Activated CD4-positive, alpha-beta memory T cell treated with anti-CD3 and anti-CD28 coated beads for 36 hours (primary cell): Measurements from ENCODE around the gene STXBP1. TPM values are rescaled to one million over a fixed set of nuclear protein-coding genes. Genes with fewer than 3 reads are reported as not detected.
A peak's percentile ranks its signal among the peaks of the same experiment; 100 is the strongest.
"Not testable (repeated sequence)": the region's sequence is repeated elsewhere in the genome, so short reads cannot be mapped to it uniquely, and the experiment has no call there.

Experiments
- CTCF ChIA-PET: fragments of 350-600 bp; sonication (Branson Sonifier 250); formaldehyde crosslinking; loops from one replicate; lab custom pipeline; 2021; ENCODE audit warnings: antibody characterized with exemption, inconsistent platforms; lab: Charles Lee
- POLR2A ChIA-PET: fragments of 350-600 bp; sonication (Branson Sonifier 250); formaldehyde crosslinking; loops from one replicate; lab custom pipeline; 2021; ENCODE audit warnings: antibody characterized with exemption; lab: Charles Lee
- DNase-seq: peaks from one replicate; pipeline ENCODE4 v3.0.0-alpha.2; 2020
- H3K27ac Mint-ChIP-seq: one replicate; pipeline ENCODE4 v1.8.0; 2021; ENCODE audit warnings: mixed read lengths
- H3K27me3 Mint-ChIP-seq: one replicate; pipeline ENCODE4 v1.8.0; 2021; ENCODE audit warnings: mixed read lengths
- H3K36me3 Mint-ChIP-seq: one replicate; pipeline ENCODE4 v1.8.0; 2021; ENCODE audit warnings: mixed read lengths
- H3K4me1 Mint-ChIP-seq: one replicate; pipeline ENCODE4 v1.8.0; 2021; ENCODE audit warnings: low read depth, mixed read lengths
- H3K4me3 Mint-ChIP-seq: one replicate; pipeline ENCODE4 v1.8.0; 2021; ENCODE audit warnings: mild to moderate bottlenecking, mixed read lengths
- H3K9me3 Mint-ChIP-seq: one replicate; pipeline ENCODE4 v1.8.0; 2021; ENCODE audit warnings: mixed read lengths
- intact Hi-C: fragments of 100-400 bp; cut with micrococcal nuclease; formaldehyde crosslinking; loops from one replicate; pipeline ENCODE4 v1.15.1; 2023
- total RNA-seq, 2 experiments: library from RNA; stranded (reverse); gene quantifications; one replicate each; pipeline ENCODE4 v1.2.3, GENCODE V29; 2021

The STXBP1 gene
- total RNA-seq, 2 experiments from 2014 or later, result 27.3 to 27.8 TPM

DNA sequence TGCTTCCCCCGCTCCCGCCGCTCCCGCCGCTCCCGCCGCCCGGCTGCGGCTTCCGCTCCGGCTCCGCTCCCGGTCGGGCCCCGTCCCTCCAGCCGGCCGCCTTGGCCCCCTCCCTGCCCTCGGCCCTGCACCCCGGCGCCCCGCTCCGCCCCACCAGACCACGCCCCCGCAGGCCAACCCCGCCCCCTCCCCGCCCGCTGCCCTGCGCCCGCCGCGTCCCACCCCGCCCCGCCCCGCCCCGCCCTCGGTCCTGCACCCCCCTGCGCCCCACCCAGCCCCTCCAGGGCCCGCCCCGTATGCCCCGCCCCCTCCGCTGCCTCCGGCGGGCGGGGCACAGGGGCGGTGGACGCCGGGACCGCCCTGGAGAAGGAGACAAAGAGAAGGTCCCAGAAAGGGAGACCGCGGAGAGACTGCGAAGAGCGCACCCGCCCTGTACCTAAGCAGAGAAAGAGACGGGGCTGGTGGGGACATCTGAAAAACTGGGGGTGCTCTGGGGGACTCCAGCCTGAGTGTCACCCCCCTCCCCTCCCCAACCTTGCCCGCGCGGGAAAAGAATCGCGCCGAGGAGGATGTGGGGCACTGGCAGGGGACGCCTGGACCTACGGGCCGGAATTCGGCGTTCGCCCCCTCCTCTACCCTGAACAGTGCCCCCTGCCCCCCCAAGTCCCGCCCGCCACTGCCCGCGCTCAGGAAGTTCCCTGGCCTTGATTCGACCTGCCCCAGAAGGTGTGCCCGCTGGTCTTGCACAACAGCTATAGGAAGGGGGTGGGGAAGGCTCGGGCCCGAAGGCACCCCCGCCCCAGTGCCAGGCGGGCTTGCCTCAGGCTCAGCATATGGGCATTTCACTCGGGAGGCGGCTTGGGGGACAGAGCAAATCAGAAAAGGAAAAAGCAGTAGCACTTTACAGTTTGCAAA is 42.8 kb upstream of the STXBP1 start:
- peak; percentile 85 for DNase-seq
- ChIA-PET POLR2A (interaction anchor here (1.2 to 1.8 kb wide), 5 partner anchors 10 to 118 kb away, joined by 4 to 6 read pairs (median 4); partner anchors contain the start of genes LRSAM1 and RPL12), CTCF (interaction anchor here (0.6 to 1.7 kb wide), 4 partner anchors 10 to 166 kb away, joined by 3 to 10 read pairs (median 4); partner anchors contain the start of gene TOR2A)
- H3K4me3 Mint-ChIP-seq, result peak overlapping the region; percentile 81
- H3K27ac Mint-ChIP-seq, result peak overlapping the region; percentile 84
- H3K4me1 Mint-ChIP-seq, result peaks cover 35% of the 10 kb centered on the region
- intact Hi-C loops, result no loop called here
- H3K27me3 Mint-ChIP-seq, result no peaks in the 10 kb centered on the region
- no peaks in the 10 kb centered on the region for H3K36me3 Mint-ChIP-seq
- no peaks in the 10 kb centered on the region for H3K9me3 Mint-ChIP-seq

DNA sequence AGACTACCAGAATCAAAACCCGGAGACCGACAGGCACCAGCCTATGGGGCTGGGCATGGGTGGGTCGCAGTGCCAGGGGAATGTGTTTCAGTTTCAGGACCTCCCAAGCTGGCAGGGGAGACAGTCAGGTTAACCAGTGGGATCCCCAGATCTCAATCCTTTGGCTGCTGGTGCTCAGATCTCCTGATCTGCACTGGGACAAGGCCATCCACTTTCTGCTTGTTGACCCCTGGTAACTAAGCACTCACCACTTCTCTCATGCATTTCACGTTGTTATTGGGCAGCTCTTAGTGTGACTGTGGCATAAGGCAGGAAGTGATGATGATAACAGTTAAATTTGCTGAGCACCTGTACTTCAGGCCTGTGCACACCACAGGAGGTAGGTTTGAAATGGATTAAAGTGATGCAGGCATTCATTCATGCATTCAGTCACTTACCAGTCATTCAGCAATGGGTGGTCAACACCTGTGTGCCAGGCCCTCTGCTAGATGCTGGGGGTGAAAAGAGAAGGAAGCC is 42.1 kb upstream of the STXBP1 start:
- peak overlapping the region; percentile 81 for H3K4me3 Mint-ChIP-seq
- H3K36me3 Mint-ChIP-seq, result no peaks in the 10 kb centered on the region
- DNase-seq, result peak; percentile 51
- H3K27ac Mint-ChIP-seq, result peak overlapping the region; percentile 84
- no peaks in the 10 kb centered on the region for H3K27me3 Mint-ChIP-seq
- ChIA-PET CTCF (interaction anchor here (0.9 to 1.7 kb wide), 3 partner anchors 9 to 165 kb away, joined by 3 to 10 read pairs (median 4); partner anchors contain the start of gene TOR2A), POLR2A (interaction anchor here (0.6 to 1.8 kb wide), 5 partner anchors 9 to 119 kb away, joined by 3 to 6 read pairs (median 4); partner anchors contain the start of genes LRSAM1 and RPL12)
- intact Hi-C loops, result loop anchor here (1.0 to 10.0 kb wide), 3 partner anchors 9 to 355 kb away; no protein-coding TSS in a partner anchor
- no peaks in the 10 kb centered on the region for H3K9me3 Mint-ChIP-seq
- peaks cover 43% of the 10 kb centered on the region for H3K4me1 Mint-ChIP-seq

DNA sequence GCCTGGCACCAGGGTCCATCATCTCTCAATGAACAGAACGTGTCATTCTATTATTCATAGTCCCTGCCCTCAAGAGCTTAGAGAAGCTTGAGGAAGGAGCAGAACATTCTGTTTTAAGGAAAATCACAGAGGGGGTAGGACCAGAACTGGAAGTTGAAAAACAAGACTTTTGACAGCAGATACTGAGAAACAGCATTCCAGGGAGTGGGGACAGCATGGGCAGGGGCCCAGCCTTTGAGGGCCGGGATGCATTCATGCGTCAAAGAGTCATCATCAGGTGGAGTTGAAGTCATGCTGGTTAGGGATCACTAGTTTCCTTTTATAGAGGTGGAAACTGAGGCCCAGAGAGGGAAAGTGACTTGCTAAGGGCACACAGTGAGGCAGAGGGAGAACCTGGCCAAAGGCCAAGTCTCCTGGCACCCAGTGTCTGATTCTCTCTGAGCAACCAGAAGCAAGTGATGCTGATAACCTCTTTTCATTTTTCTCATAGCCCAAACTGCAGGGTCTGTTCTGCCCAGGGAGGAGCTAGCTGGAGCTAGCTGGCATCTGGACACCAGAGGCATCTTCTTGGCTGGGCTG is 41.5 kb upstream of the STXBP1 start:
- Mint-ChIP-seq H3K36me3 (no peaks in the 10 kb centered on the region), H3K9me3 (no peaks in the 10 kb centered on the region), H3K4me3 (peak overlapping the region; percentile 81), H3K4me1 (peaks cover 44% of the 10 kb centered on the region), H3K27ac (peak overlapping the region; percentile 84), H3K27me3 (no peaks in the 10 kb centered on the region)
- POLR2A ChIA-PET, result interaction anchor here (0.6 to 1.8 kb wide), 4 partner anchors 9 to 120 kb away, joined by 3 to 6 read pairs (median 4); partner anchors contain the start of genes LRSAM1 and RPL12
- intact Hi-C loops, result loop anchor here (1.0 to 10.0 kb wide), 3 partner anchors 9 to 354 kb away; no protein-coding TSS in a partner anchor
- no peak for DNase-seq
- CTCF ChIA-PET, result interaction anchor here (0.6 to 1.7 kb wide), 5 partner anchors 8 to 300 kb away, joined by 3 to 10 read pairs (median 3); partner anchors contain the start of gene TOR2A

DNA sequence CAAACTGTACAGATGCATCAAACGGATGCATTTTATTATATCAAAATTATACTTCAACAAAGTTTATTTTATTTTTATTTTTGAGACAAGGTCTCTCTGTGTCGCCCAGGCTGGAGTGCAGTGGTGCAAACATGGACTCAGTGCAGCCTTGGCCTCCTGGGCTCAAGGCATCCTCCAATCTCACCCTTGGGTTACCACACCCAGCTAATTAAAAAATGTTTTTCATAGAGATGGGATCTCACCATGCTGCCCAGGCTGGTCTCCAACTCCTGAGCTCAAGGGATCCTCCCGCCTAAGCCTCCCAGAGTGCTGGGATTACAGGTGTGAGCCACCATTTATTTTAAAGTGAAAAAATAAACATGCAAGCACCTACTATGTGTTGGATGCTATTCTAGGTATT is 40.1 kb upstream of the STXBP1 start:
- CTCF ChIA-PET, result interaction anchor here (1.2 kb wide), 1 partner anchor 13 kb away, joined by 4 read pairs; no protein-coding TSS in a partner anchor
- Mint-ChIP-seq H3K27ac (no peak overlapping the region), H3K4me3 (no peak overlapping the region), H3K36me3 (no peaks in the 10 kb centered on the region), H3K9me3 (no peaks in the 10 kb centered on the region), H3K27me3 (no peaks in the 10 kb centered on the region), H3K4me1 (peaks cover 44% of the 10 kb centered on the region)
- DNase-seq, result no peak
- POLR2A ChIA-PET, result no interaction called here
- intact Hi-C loops, result loop anchor here (2.0 to 10.0 kb wide), 2 partner anchors 15 to 353 kb away; no protein-coding TSS in a partner anchor

DNA sequence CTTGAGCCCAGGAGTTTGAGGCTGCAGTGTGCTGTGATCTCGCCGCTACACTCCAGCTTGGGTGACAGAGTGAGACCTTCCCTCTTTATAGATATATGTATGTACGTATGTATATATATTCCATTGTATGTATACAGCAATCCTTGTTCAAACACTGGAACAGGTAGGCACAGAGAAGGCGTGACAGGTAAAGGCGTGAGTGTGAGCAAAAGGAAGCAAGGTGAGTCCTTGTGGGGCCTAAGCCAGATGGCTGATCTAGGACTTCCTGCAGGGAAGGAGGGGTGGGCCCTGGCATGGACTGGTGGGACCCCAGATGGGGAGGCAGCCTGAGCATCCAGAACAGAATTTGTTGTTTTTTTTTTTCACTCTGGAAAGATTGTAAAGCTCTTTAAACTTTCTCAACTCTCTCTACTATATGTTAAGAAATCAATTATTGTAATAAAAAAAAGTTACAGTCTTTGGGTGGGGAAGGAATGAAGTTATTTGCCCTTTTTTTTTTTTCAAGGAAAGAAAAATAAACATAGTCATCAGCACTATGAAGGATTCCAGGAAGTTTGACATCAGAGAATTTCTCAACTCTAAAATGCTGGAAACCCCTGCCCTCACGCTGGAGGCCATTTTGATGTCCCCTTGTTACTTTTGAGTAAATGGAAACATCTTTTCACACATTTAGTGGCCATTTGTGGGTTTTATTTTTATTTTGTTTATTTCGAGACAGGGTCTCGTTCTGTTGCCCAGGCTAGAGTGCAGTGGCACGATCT is 38.9 kb upstream of the STXBP1 start:
- Mint-ChIP-seq H3K9me3 (no peaks in the 10 kb centered on the region), H3K4me3 (no peak overlapping the region), H3K27ac (no peak overlapping the region), H3K4me1 (peaks cover 36% of the 10 kb centered on the region), H3K27me3 (no peaks in the 10 kb centered on the region), H3K36me3 (no peaks in the 10 kb centered on the region)
- intact Hi-C loops, result loop anchor here (10.0 kb wide), 1 partner anchor 352 kb away; no protein-coding TSS in a partner anchor
- DNase-seq, result no peak
- CTCF ChIA-PET, result interaction anchor here (0.6 to 1.4 kb wide), 4 partner anchors 11 to 450 kb away, joined by 3 to 5 read pairs (median 4); partner anchors contain the start of gene TOR2A
- POLR2A ChIA-PET, result no interaction called here

DNA sequence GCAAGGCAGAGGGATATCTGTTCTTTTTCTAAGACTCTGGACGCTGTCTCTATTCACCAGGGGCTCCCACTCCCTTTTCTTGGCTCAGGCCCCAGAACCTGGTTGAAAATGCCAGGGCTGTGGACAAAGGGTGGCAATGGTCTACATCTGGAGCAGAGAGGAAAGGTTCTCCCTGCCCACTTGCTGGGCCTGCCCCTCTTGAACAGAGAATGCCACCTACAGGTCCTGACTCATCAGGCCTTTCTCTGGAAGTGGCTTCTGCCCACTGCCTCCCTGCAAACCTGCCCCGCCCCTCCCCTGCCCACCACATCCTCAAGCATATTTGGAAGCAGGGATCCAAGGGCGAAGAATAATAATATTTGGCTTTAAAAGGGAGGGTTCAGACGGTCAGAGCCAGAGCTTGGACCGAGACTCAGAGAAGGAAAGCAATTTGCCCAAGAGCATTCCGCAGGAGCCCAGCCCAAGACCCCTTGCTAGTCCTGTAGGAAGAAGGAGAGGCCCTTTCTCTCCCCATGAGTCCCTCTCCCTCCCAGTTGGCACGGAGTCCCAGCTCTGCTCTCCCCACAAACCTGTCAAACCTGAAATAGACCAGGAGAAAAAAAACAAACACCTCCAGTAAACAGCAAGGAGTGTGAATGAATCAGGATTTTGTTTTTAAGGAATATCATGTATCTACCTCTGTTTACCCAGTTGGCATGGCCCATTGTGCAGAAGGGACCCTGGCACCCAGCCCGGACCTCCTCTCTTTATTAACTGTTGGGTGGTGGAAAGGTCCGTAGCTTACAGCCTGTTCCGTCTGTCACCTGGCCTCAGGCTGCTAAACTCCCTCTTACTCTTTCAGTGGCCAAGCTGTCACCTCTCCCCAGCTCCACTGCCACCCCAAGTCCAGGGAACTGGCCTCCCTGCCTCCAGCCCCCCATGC is 37.7 kb upstream of the STXBP1 start:
- Mint-ChIP-seq H3K4me3 (no peak overlapping the region), H3K27ac (peak overlapping the region; percentile 58), H3K4me1 (peaks cover 46% of the 10 kb centered on the region), H3K9me3 (no peaks in the 10 kb centered on the region), H3K36me3 (no peaks in the 10 kb centered on the region), H3K27me3 (no peaks in the 10 kb centered on the region)
- ChIA-PET CTCF (interaction anchor here (1.4 kb wide), 1 partner anchor 296 kb away, joined by 3 read pairs; no protein-coding TSS in a partner anchor), POLR2A (interaction anchor here (1.0 kb wide), 1 partner anchor 10 kb away, joined by 3 read pairs; no protein-coding TSS in a partner anchor)
- intact Hi-C loops, result loop anchor here (10.0 kb wide), 1 partner anchor 350 kb away; no protein-coding TSS in a partner anchor
- peak; percentile 77 for DNase-seq

DNA sequence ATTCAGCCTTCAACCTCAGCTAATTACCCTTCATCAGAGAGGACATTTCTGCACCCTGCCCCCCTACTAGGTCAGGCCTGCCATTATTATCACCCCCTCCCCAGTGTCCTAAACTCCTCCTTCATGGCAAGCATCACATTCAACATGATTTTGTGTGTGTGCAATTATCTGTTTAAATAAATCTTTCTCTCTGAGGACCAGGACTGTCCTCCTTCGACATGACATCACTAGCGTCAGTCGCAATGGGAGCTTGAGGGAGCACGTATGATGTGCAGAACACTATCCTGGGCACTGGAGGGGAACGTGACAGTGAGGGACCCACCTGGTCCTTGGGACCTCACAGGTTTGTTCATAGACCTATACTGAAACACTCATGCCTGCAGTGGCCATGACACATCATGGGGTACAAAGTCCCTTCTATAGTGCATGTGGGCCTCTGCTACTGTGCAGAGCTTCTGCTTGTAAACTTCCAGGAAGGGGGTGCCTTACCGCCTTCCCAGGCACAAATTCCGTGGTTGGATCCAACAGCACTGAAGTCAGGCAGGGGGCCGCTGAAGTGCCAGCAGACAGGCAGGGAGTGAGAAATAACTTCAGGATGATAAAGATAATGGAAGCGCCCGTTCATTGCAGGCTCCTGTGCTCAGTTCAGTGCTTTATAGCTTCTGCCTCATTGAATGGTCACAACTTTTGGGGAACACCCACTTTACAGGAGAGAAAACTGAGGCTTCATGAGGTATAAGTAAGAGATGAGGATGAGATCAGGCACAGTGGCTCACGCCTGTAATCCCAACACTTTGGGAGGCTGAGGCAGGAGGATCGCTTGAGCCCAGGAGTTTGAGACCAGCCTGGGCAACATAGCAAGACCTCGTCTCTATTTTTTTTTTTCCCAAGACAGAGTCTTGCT is 36.0 kb upstream of the STXBP1 start:
- no peak overlapping the region for H3K27ac Mint-ChIP-seq
- ChIA-PET CTCF (interaction anchor here (0.8 to 1.3 kb wide), 2 partner anchors 50 to 492 kb away, joined by 3 to 4 read pairs; partner anchors contain the start of gene SLC25A25), POLR2A (interaction anchor here (0.6 kb wide), 1 partner anchor 217 kb away, joined by 3 read pairs; no protein-coding TSS in a partner anchor)
- H3K9me3 Mint-ChIP-seq, result no peaks in the 10 kb centered on the region
- H3K36me3 Mint-ChIP-seq, result no peaks in the 10 kb centered on the region
- H3K4me1 Mint-ChIP-seq, result peaks cover 39% of the 10 kb centered on the region
- intact Hi-C loops, result loop anchor here (10.0 kb wide), 1 partner anchor 349 kb away; no protein-coding TSS in a partner anchor
- peaks cover 2% of the 10 kb centered on the region for H3K27me3 Mint-ChIP-seq
- H3K4me3 Mint-ChIP-seq, result no peak overlapping the region
- no peak for DNase-seq

DNA sequence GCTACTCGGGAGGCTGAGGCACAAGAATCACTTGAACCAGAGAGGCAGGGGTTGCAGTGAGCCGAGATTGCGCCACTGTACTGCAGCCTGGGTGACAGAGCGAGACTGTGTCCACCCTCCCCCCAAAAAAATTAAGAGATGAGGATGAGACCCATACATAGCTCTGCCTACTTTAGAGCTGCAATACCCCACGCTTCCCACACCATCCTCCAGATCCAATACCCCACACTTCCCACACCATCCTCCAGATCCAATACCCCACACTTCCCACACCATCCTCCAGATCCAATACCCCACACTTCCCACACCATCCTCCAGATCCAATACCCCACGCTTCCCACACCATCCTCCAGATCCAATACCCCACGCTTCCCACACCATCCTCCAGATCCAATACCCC is 34.9 kb upstream of the STXBP1 start:
- intact Hi-C loops, result loop anchor here (10.0 kb wide), 1 partner anchor 348 kb away; no protein-coding TSS in a partner anchor
- CTCF ChIA-PET, result interaction anchor here (1.1 kb wide), 1 partner anchor 158 kb away, joined by 3 read pairs; the partner anchor contains the start of gene TOR2A
- H3K9me3 Mint-ChIP-seq, H3K36me3 Mint-ChIP-seq, H3K27me3 Mint-ChIP-seq, DNase-seq, H3K27ac Mint-ChIP-seq, H3K4me3 Mint-ChIP-seq: not testable (repeated sequence)
- POLR2A ChIA-PET, result interaction anchor here (1.1 kb wide), 1 partner anchor 24 kb away, joined by 3 read pairs; no protein-coding TSS in a partner anchor
- H3K4me1 Mint-ChIP-seq, result peaks cover 38% of the 10 kb centered on the region

DNA sequence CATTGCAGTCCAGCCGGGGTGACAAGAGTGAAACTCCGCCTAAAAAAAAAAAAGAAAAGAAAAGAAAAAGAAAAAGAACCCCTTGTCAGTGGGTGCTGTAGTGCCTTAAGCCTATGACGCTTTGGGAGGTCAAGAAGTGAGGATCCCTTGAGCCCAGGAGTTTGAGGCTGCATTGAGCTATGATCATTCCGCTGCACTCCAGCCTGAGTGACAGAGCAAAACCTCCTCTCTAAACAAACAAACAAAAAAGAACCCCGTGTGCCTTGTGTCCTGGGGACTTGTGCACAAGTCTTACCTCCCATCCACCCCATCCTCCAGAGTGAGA is 33.5 kb upstream of the STXBP1 start:
- H3K36me3 Mint-ChIP-seq, result no peaks in the 10 kb centered on the region
- peak overlapping the region; percentile 80 for H3K27ac Mint-ChIP-seq
- H3K4me1 Mint-ChIP-seq, result peaks cover 34% of the 10 kb centered on the region
- ChIA-PET CTCF (interaction anchor here (0.7 to 3.0 kb wide), 6 partner anchors 9 to 291 kb away, joined by 3 to 12 read pairs (median 4); partner anchors contain the start of gene TOR2A), POLR2A (interaction anchor here (1.4 kb wide), 1 partner anchor 9 kb away, joined by 5 read pairs; no protein-coding TSS in a partner anchor)
- H3K27me3 Mint-ChIP-seq, result peaks cover 2% of the 10 kb centered on the region
- no peaks in the 10 kb centered on the region for H3K9me3 Mint-ChIP-seq
- DNase-seq, result no peak
- intact Hi-C loops, result loop anchor here (10.0 kb wide), 1 partner anchor 346 kb away; no protein-coding TSS in a partner anchor
- H3K4me3 Mint-ChIP-seq, result peak overlapping the region; percentile 72
